ENCODE measurements around the gene FKBP1C. TPM values are rescaled to one million over a fixed set of nuclear protein-coding genes. Genes with fewer than 3 reads are reported as not detected.
A peak's percentile ranks its signal among the peaks of the same experiment; 100 is the strongest.

FKBP1C gene
- total and polyA plus RNA-seq, 10 of the 15 experiments (the other 5 are each of a cell fraction or from before 2014, with no cell fraction given), result 0.42 to 5.5 (median 1.5) TPM

- WGBS (ENCODE audit: insufficient coverage, insufficient replicate concordance, low lambda C conversion rate, missing lambda C conversion rate), result 9% methylated on average over 3 of the region's 3 CpGs
- ChIA-PET CTCF (no interaction called here), SMC1A (ENCODE audit: uncharacterized antibody, unreplicated experiment) (interaction anchor here (0.8 to 1.6 kb wide), 2 partner anchors 16 to 20 kb away, joined by 3 read pairs; no protein-coding TSS in a partner anchor), POLR2A (interaction anchor here (0.6 kb wide), 1 partner anchor 43 kb away, joined by 3 read pairs; no protein-coding TSS in a partner anchor), RAD21 (ENCODE audit: unreplicated experiment) (no interaction called here)
- no peak overlapping the region for H3K27ac ChIP-seq (ENCODE audit: control insufficient read depth, insufficient read depth)
- in situ Hi-C loops (cut with MboI) (no loop called here), intact Hi-C loops (cut with micrococcal nuclease; ENCODE audit: unreplicated experiment) (loop anchor here (2.0 kb wide), 1 partner anchor 32 kb away; no protein-coding TSS in a partner anchor)
- no peaks in the 10 kb centered on the region for H3K9me3 ChIP-seq (replicated peaks; ENCODE audit: control insufficient read depth, insufficient read depth, low read length)
- no peaks in the 10 kb centered on the region for H3K36me3 ChIP-seq (ENCODE audit: control insufficient read depth in 2 of 2, insufficient read depth in 2 of 2, low read length in 1 of 2)
- H3K4me1 ChIP-seq (ENCODE audit: control insufficient read depth, insufficient read depth, low read length), result no peaks in the 10 kb centered on the region
- H3K4me3 ChIP-seq, result no peak overlapping the region
- peak; percentile 2 for DNase-seq (ENCODE audit: low read depth, low spot score)
- peak; percentile 94 for ATAC-seq
- no peak overlapping the region for H3K9ac ChIP-seq (ENCODE audit: control insufficient read depth, insufficient read depth, low read length)
- H3K27me3 ChIP-seq (replicated peaks in 1 of 2; ENCODE audit: control insufficient read depth in 2 of 2, insufficient read depth in 2 of 2, low read length in 1 of 2), result no peaks in the 10 kb centered on the region
- H3K4me2 ChIP-seq (ENCODE audit: control insufficient read depth, insufficient read depth), result no peak overlapping the region
- no peak for FAIRE-seq
- H3K79me2 ChIP-seq (ENCODE audit: control insufficient read depth, insufficient read depth, low read length), result no peaks in the 10 kb centered on the region
- no peaks in the 10 kb centered on the region for H4K20me1 ChIP-seq (ENCODE audit: control insufficient read depth, insufficient read depth)
- no peak for TF ChIP-seq RFX5 (IDR thresholded peaks at IDR 0.05; ENCODE audit: low read depth, low read length)
- TF ChIP-seq NKRF (conservative IDR thresholded peaks at IDR 0.05), result no peak
- TF ChIP-seq IKZF1 (conservative IDR thresholded peaks at IDR 0.05), result 0 out of 2 replicates have a peak, but pooled peaks have one; percentile 18
- peak; percentile 40; the same call in 1 of the 2 replicates for TF ChIP-seq MTA2 (IDR thresholded peaks at IDR 0.05; ENCODE audit: low read depth)
- TF ChIP-seq BHLHE40 (IDR thresholded peaks at IDR 0.05; ENCODE audit: borderline replicate concordance in 1 of 2, low read depth in 2 of 2, low read length in 1 of 2), result no peak
- TF ChIP-seq BACH1 (IDR thresholded peaks at IDR 0.05; ENCODE audit: borderline replicate concordance), result no peak
- TF ChIP-seq SPI1 (IDR thresholded peaks at IDR 0.05; ENCODE audit: borderline replicate concordance, insufficient read depth, low read depth, low read length), result no peak
- TF ChIP-seq, protein P1, sequence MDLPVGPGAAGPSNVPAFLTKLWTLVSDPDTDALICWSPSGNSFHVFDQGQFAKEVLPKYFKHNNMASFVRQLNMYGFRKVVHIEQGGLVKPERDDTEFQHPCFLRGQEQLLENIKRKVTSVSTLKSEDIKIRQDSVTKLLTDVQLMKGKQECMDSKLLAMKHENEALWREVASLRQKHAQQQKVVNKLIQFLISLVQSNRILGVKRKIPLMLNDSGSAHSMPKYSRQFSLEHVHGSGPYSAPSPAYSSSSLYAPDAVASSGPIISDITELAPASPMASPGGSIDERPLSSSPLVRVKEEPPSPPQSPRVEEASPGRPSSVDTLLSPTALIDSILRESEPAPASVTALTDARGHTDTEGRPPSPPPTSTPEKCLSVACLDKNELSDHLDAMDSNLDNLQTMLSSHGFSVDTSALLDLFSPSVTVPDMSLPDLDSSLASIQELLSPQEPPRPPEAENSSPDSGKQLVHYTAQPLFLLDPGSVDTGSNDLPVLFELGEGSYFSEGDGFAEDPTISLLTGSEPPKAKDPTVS (IDR thresholded peaks at IDR 0.05; ENCODE audit: low read depth, low read length), result no peak
- TF ChIP-seq IRF4 (IDR thresholded peaks at IDR 0.05; ENCODE audit: low read depth, low read length), result no peak
- TF ChIP-seq ATF7 (IDR thresholded peaks at IDR 0.05; ENCODE audit: low read depth), result peak; percentile 17; the same call in 1 of the 2 replicates
- TF ChIP-seq EP300 (IDR thresholded peaks at IDR 0.05; ENCODE audit: borderline replicate concordance in 1 of 2, control insufficient read depth in 1 of 2, low read depth in 2 of 2, low read length in 2 of 2), result peak in 1 of 2 experiments; percentile 14; a peak in 1 of 4 replicates
- BruUV-seq (replicated peaks), result no TSS peak
- no peak overlapping the region for H2AFZ ChIP-seq (ENCODE audit: control insufficient read depth, low read depth, low read length)
These were observed 25.1 kb downstream of the FKBP1C start for GRCh38 chr6:63236398-63236817.

All from GM12878 (cell line).